T47D (cell line): ENCODE measurements around the gene GNG4.

Experiments used
- DNase-seq, 2 experiments: peaks; one replicate each; pipeline versions ENCODE4 v3.0.0 to v3.0.0-alpha.2; 2011 to 2012; ENCODE audit warnings: low read depth in 1 of 2, low spot score in 1 of 2
- JUND ChIP-seq: IDR thresholded peaks from 2 replicates; pipeline ENCODE4 v1.6.1; 2012; ENCODE audit warnings: low read depth
- in situ Hi-C: cut with HindIII; loops from 2 replicates; pipeline ENCODE4 v1.10.0; 2016; ENCODE audit warnings: low sequenced_read_pairs, low pct_unique_long_range_greater_than_20kb

GNG4 gene

DNA sequence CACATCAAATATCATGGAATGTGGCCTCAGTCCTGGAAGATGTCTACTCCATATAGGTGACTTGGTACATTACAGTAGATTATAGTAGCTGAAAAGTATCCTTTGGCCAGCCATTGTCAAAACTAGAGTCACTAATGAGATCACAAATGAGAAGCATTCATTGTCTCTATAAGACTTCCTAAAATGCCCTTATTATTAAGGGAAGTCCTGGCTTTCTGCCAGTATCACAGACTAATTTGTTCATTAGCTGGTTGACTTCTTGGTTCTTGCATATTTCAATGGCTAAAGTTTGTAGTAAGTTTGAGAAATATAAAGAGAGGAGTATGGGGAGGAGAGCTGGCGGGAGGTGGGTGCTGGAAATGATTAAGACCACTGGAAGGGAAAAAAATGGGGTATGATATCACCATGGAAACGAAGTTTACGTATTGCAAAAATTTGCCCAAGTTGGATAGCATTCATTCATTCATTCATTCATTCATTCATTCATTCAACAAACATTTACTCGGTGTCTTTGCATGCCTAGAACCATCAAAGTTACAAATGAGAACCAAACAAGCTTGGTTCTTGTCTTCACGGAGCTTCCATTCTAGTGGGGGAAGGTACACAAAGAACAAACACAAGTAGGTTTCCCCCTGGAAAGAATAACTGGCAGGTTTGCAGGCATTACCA is 133.6 kb downstream of the GNG4 start:
- DNase-seq: no peak
- in situ Hi-C loops: no loop called here
- TF ChIP-seq JUND: no peak

DNA sequence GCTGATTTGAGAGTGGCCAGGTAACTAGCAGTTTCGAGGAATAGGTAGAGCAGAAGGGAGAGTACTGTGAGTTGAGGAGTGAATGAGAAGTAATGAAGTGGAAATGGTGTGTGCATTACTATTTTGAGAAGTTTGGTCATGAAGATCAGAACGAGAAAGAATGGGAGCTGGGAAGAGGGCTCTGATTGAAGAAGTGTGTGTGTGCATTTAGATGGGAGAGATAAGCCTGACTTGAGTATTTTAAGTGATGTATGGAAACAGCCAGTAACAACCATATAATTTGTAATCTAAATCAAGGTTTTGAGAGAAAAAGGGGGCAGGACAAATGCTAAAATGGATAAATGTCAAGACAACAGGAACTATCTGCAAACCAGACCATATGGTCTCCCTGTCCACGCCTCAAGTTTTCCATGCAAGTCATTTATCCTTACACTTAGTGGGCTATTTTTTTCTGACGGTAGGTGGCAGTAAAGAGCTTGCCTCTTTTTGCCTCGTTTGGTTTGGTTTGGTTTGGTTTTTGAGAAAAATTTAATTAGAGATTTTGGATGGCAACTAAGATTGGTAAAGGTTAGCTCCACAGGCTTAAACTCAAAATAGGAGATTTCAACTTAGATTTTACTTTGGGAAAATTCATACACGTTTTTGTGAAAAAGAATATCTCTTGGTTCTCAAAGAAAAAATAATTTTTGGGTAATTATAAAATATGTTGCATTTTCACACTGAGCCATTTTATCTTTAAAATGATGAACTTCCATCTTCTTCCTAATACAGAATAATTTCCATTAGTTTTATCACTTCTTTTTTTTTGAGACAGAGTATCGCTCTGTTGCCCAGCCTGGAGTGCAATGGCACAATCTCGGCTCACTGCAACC is 135.9 kb downstream of the GNG4 start:
- no peak for TF ChIP-seq JUND
- in situ Hi-C loops: no loop called here
- DNase-seq: peak in 1 of 2 experiments; percentile 85

DNA sequence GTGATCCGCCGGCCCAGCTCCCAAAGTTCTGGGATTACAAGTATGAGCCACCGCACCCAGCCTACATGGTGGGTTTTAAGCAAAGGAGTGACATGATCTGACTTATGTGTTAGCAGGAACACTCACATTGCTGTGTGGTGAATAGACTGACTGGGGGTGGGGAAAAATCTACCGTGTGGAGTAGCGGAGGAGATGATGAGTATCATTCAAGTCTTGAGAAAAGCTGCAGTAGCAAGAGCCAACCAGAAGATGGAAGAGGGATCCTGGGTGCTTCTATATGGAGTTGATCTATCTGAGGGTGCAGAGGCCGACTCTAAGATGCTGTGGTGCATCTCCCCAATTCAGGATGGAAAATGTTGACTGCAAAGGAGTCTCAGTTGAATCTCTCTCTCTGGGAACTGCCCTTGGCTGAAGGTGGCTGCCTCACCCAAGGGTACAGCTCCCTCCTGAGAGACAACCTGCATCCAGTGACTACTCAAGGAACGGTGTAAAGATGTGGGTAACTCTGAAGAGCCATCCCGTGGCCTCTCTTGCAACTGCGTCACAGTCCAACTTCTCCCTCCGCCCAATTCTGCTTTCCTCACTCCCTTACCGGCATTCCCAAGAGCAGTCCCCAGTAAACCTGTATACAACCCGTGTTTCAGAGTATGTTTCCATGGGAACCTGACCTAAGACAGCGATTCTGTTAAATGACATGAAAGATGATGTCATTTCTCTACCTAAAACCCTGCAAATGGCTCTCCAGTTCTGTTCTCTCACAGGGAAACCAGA is 137.9 kb downstream of the GNG4 start:
- in situ Hi-C loops: no loop called here
- peak in 1 of 2 experiments; percentile 57 for DNase-seq

DNA sequence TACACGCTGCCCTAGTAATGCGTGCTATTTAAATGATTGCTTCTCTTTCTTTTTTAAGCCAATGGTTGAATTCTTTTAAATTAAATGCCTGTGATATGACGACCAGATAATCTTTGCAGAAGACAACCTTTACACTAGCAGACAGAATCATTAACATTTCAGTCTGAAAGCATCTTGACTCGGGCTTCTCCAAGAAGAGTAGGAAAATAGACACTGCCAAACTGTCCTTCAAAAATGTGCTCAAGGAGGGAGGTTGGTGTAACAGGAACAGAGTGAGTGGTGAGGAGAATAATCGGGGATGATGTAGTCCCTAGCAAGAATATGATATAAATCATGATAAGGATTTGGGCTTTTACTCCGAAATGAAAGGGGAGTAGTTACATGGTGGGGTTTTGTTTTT is 138.8 kb downstream of the GNG4 start:
- DNase-seq: no peak
- in situ Hi-C loops: no loop called here
- TF ChIP-seq JUND: no peak

More for the DNA sequence above, 137.9 kb downstream of the GNG4 start:
- no peak for TF ChIP-seq JUND

DNA sequence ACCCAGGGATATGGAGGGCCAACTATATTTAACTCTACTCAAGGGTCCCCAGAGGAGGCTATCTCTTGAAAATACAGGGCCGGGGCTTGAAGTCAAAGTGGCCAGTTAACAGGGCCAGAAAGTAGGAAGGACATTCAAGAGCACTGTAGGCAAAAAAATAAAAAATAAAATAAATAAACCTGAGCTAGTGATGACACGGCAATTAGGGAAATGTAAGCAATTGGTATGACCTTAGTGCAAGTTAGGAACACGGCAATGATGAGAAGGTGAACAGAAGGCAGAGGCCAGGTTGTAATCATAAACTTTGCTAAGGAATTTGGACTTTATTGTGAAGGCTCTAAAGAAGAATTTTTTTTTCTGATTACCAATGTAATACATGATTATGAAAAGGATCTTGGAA is 142.0 kb downstream of the GNG4 start:
- in situ Hi-C loops: no loop called here
- no peak for TF ChIP-seq JUND
- DNase-seq: no peak

DNA sequence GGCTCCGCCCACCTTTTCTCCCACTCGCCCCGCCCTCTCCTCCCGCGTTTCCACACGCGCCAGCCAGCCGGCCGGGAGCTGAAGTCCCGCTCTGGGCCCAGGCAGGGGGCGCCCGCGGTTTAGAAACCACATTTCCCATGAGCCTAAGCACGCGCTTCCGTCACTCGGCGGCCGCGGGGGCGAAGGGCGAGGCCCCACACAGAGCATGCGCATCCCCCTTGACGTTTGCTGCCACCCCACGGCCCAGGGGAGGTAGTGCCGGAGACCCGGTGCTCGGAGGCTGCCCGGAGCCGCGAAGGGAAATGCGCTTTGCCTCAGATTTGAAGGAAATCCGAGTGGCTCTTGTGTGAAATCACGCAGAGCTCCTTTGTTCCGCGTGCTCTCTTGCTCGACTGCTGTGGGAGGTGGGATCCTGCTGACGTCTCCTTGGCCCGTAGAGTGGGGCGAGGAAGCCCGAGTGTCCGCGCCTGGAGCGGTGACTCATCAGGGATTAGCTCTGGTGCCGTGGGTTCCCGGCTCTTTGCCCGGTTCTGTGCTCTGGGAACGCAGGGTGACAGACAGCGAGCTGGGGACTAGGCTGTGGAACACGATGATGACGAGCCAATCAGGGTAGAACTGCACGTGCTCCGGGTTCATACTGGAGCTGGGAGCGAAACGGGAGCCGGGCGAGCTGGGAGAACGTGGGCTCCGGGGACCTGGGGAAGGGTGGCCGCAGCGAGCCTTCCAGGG is 144.9 kb downstream of the GNG4 start:
- in situ Hi-C loops: no loop called here
- peak; percentile 91 to 100 for DNase-seq
- TF ChIP-seq JUND: peak; percentile 63; the same call in 1 of the 2 replicates

DNA sequence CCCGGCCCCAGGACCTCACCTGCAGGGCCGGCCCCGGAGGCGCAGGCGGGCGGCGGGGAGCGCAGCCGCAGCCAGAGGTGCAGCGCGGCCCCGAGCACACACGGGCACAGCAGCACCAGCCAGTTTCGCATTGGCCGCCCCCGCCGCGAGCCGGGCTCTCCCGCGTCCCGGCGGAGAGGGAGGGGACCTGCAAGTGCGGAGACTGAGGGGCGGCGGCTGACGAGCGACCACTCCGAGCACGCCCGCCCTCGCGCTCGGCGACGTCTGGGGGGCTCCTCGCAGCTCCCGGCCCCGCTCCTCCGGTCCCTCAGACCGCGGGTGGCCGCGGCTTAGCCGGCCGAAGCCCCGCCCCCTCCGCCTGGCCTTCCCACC is 145.5 kb downstream of the GNG4 start, which contains the start of gene B3GALNT2:
B3GALNT2 (minus strand) TSS at position 331 of the 372 bp plus-strand sequence; CDS start at position 131, 200 bp downstream.
- in situ Hi-C loops: no loop called here
- DNase-seq: no peak
- no peak for TF ChIP-seq JUND

DNA sequence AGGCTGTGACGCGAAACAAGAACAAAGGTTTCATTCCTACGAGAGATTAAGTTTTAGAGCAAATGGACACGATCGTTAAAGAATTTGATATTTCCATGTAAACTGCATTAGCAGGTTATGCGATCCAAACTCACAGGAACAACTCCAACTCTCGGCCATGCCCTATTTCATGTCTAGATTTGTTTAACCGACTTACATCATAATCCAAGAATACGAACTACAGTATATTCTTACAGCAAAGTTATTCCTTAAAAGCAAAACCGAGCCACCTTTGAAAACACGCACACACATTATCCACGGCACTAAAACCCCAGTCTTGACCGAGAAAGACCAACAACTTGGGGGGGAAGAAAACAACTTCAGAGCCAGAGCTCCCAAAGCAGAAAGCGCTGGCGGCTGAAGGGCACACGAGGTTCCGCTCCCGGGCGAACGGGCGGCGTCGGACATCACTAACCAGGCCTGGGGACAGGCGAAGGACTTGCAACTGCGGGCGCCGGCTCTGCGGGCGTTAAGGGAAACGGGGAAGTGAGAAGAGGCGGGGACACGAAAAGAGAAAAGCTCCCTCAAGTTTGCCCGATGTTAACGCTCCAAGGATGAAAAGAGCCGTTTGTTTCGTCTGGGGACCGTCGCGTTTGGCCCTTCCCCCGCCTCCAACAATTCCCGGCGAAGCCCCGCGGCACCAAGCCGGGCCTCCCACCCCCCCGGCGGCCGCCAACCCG is 146.0 kb downstream of the GNG4 start:
- DNase-seq: peak in 1 of 2 experiments; percentile 70
- no peak for TF ChIP-seq JUND
- in situ Hi-C loops: no loop called here

DNA sequence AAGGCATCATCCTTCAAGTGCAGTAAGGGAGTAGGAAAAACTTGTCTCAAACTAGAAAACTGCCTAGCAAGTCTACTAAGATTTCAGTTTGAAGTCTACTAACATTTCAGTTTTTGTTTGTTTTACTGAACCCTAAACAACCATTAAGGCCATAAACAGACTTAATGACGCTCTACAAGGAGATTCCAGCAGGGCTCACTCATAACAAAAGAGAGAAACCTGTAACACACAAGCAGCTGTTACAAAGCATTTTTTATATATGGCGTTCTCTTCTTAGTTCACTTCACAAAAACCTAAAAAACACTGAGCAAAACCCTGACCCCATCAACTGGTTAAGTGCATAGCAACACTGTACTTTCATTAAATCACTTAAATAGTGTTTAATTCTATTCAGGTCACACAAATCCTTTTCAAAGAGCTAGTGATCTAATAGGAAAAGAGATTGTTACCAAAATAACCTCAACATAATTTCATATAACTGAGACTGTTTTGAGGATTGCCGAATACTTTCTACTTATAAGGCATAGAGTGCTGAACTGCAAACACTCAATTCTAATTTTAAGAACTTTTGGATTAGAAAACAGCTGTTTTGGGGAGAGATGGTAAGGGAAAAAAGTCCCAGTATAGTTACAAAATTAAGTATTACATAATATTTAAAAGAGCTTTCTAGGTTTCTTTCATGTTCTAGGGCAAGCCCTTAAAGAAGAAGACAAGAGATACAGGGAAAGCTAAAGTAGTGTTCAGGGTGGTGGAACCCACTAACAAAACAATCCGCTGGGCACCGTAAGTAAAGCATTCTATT is 146.8 kb downstream of the GNG4 start:
- in situ Hi-C loops: no loop called here
- TF ChIP-seq JUND: no peak
- peak in 1 of 2 experiments; percentile 30 for DNase-seq

DNA sequence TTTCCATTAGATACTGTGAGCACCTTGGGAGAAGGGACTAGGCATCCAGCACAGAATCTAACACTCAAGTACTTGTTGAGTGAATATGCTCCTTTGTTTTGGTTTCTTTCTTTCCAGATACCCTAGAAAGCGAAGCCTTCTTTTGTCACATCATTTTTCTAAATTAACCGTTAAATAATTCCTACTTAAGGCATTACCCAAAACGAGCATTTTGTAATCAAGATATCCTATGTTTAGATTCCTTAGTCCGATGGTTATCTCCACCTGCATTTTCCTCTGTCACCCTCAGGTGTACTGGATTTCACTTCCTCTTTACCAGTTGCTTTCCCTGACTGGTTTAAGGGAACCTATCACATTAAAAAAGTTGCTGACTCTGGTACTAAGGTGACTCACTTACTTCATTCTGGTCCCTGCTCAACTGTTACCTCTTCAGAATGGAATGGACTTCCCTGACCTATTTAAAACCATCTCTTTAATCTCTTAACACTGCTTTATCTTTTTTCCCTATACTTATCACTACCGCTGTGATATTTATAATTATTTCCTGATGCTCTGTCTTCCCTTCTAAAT is 148.5 kb downstream of the GNG4 start:
- in situ Hi-C loops: no loop called here
- TF ChIP-seq JUND: no peak
- peak in 1 of 2 experiments; percentile 57 for DNase-seq
